AG08396 (cell line): ENCODE results near the gene ZNF584.

Experiments used
- DNase-seq: peaks from one replicate; pipeline ENCODE4 v3.0.0; 2012; ENCODE audit warnings: low spot score, mixed read lengths

The ZNF584 gene

GRCh38 chr19:58385891-58386575 lies 22.4 kb upstream of the ZNF584 start:
- DNase-seq, result no peak

- peak; percentile 99 for DNase-seq
Observed at GRCh38 chr19:58386576-58387337, 21.7 kb upstream of the ZNF584 start, which contains the start of gene RPS5. TSS of gene RPS5 (plus strand) at chr19:58387269. CDS start at chr19:58388138, 869 bp downstream.

GRCh38 chr19:58387338-58388174 lies 20.9 kb upstream of the ZNF584 start:
- DNase-seq, result no peak

- DNase-seq, result no peak
Observed at GRCh38 chr19:58388175-58388526, 20.3 kb upstream of the ZNF584 start.

- no peak for DNase-seq
Observed at GRCh38 chr19:58392945-58393724, 15.3 kb upstream of the ZNF584 start.

GRCh38 chr19:58393725-58394033 lies 14.8 kb upstream of the ZNF584 start:
- no peak for DNase-seq

- DNase-seq, result no peak
Observed at GRCh38 chr19:58394821-58395219, 13.6 kb upstream of the ZNF584 start.

GRCh38 chr19:58395220-58395978 lies 13.1 kb upstream of the ZNF584 start, which contains the start of gene RNF225:
TSS of gene RNF225 (plus strand) at chr19:58395656. CDS start at chr19:58396090, 434 bp downstream.
- DNase-seq, result no peak

GRCh38 chr19:58395979-58396627 lies 12.3 kb upstream of the ZNF584 start:
- DNase-seq, result no peak

- no peak for DNase-seq
Observed at GRCh38 chr19:58396691-58397532, 11.5 kb upstream of the ZNF584 start.

GRCh38 chr19:58397533-58398037 lies 10.9 kb upstream of the ZNF584 start:
- DNase-seq, result no peak

GRCh38 chr19:58398087-58398486 lies 10.4 kb upstream of the ZNF584 start:
- DNase-seq, result no peak

- DNase-seq, result no peak
Observed at GRCh38 chr19:58398545-58398944, 9.9 kb upstream of the ZNF584 start.

- DNase-seq, result no peak
Observed at GRCh38 chr19:58399903-58400302, 8.5 kb upstream of the ZNF584 start.

GRCh38 chr19:58400316-58400915 lies 8.0 kb upstream of the ZNF584 start:
- DNase-seq, result no peak

- DNase-seq, result peak; percentile 99
Observed at GRCh38 chr19:58400916-58401839, 7.3 kb upstream of the ZNF584 start.

GRCh38 chr19:58401840-58402421 lies 6.5 kb upstream of the ZNF584 start:
- DNase-seq, result no peak
